Amygdala (tissue), 56 donors: ENCODE data around the gene AGMO.

ENCODE experiments used
- DNase-seq, 56 donors: peaks; one replicate each; lab custom pipeline; 2025; lab: John Stamatoyannopoulos, UW

The AGMO gene

GRCh38 chr7:15561835-15562234 is at the start of gene AGMO:
AGMO (minus strand) TSS chr7:15562015.
- DNase-seq: peak in 49 of 56 donors; percentile 2 to 78 (median 40)

GRCh38 chr7:15610503-15610902 is 48.7 kb upstream of the AGMO start:
- DNase-seq: no peak

GRCh38 chr7:15609287-15609686 is 47.5 kb upstream of the AGMO start:
- DNase-seq: no peak

- no peak for DNase-seq
These were observed 45.9 kb upstream of the AGMO start for GRCh38 chr7:15607529-15608210.

- DNase-seq: no peak
These were observed 44.7 kb upstream of the AGMO start for GRCh38 chr7:15606561-15606960.

GRCh38 chr7:15604166-15604565 is 42.4 kb upstream of the AGMO start:
- DNase-seq: no peak

GRCh38 chr7:15603124-15603523 is 41.3 kb upstream of the AGMO start:
- no peak for DNase-seq

- no peak for DNase-seq
These were observed 40.4 kb upstream of the AGMO start for GRCh38 chr7:15602236-15602635.

- DNase-seq: no peak
These were observed 39.4 kb upstream of the AGMO start for GRCh38 chr7:15601175-15601574.

GRCh38 chr7:15600298-15600697 is 38.5 kb upstream of the AGMO start:
- no peak for DNase-seq

- DNase-seq: no peak
These were observed 32.6 kb upstream of the AGMO start for GRCh38 chr7:15594461-15594860.

- DNase-seq: no peak
These were observed 31.6 kb upstream of the AGMO start for GRCh38 chr7:15593382-15593781.

- DNase-seq: no peak
These were observed 24.5 kb upstream of the AGMO start for GRCh38 chr7:15586266-15586665.

GRCh38 chr7:15584575-15584974 is 22.8 kb upstream of the AGMO start:
- no peak for DNase-seq

GRCh38 chr7:15582773-15583172 is 21.0 kb upstream of the AGMO start:
- DNase-seq: no peak

GRCh38 chr7:15581352-15581951 is 19.6 kb upstream of the AGMO start:
- no peak for DNase-seq

GRCh38 chr7:15580604-15581351 is 19.0 kb upstream of the AGMO start:
- DNase-seq: no peak

- DNase-seq: no peak
These were observed 15.8 kb upstream of the AGMO start for GRCh38 chr7:15577600-15577999.

GRCh38 chr7:15571301-15571878 is 9.6 kb upstream of the AGMO start:
- DNase-seq: no peak

- DNase-seq: no peak
These were observed 5.8 kb upstream of the AGMO start for GRCh38 chr7:15567652-15568051.

- DNase-seq: no peak
These were observed 5.2 kb upstream of the AGMO start for GRCh38 chr7:15567036-15567435.
